ENCODE measurements around the gene LMF2. TPM values are rescaled to one million over a fixed set of nuclear protein-coding genes. Genes with fewer than 3 reads are reported as not detected.

Gene LMF2
- total and polyA plus RNA-seq, 2 of the 8 experiments (the other 6 are each of a cell fraction or from before 2014, with no cell fraction given), result 34.3 to 62.9 TPM

DNA sequence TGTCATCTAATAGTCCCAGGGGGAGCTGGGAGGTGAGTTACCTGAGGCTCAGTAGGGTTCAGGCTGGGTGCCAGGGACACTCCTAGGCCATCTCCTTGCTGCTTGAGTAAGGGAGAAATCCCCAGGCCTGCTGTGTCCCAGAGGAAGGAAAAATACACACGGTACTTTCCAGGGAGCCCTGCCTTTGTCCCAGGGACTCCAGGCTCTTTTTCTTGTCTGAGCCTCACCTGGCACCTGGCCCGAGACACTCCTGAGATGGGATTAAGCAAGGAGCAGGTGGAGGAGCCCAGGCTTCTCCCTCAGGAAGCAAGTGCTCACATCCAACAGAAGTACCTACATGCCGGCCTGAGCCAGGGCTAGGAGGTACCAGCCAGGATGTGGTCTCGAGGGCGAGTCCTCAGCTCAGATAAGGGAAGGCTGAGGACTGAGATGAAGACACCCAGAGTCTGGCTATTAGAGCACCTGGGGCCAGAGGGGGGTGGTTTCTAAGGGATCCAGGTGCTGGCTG is 37.3 kb upstream of the LMF2 start (continued):
- no peak for TF ChIP-seq BACH1 (IDR thresholded peaks at IDR 0.05; ENCODE audit: low read length)
- TF ChIP-seq, protein P1, sequence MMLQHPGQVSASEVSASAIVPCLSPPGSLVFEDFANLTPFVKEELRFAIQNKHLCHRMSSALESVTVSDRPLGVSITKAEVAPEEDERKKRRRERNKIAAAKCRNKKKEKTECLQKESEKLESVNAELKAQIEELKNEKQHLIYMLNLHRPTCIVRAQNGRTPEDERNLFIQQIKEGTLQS (IDR thresholded peaks at IDR 0.05; ENCODE audit: insufficient read depth, low read depth, low read length), result no peak
- TF ChIP-seq, protein P2, sequence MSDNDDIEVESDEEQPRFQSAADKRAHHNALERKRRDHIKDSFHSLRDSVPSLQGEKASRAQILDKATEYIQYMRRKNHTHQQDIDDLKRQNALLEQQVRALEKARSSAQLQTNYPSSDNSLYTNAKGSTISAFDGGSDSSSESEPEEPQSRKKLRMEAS (IDR thresholded peaks at IDR 0.05), result no peak
- no peak for TF ChIP-seq CHD1 (IDR thresholded peaks at IDR 0.05; ENCODE audit: low read depth, low read length)

All from H1 (cell line).